GM10266 (cell line): ENCODE measurements around the gene MAP3K10.

Experiments used
- DNase-seq: peaks from one replicate; pipeline ENCODE4 v3.0.0; 2012; ENCODE audit errors: extremely low spot score
- TF ChIP-seq, protein P1 (sequence below): IDR thresholded peaks from 2 replicates; pipeline ENCODE4 v1.5.1; 2012; ENCODE audit warnings: mild to moderate bottlenecking, low read depth; ENCODE audit not compliant: control insufficient read depth, insufficient read depth; ENCODE audit errors: missing control alignments

Gene MAP3K10

DNA sequence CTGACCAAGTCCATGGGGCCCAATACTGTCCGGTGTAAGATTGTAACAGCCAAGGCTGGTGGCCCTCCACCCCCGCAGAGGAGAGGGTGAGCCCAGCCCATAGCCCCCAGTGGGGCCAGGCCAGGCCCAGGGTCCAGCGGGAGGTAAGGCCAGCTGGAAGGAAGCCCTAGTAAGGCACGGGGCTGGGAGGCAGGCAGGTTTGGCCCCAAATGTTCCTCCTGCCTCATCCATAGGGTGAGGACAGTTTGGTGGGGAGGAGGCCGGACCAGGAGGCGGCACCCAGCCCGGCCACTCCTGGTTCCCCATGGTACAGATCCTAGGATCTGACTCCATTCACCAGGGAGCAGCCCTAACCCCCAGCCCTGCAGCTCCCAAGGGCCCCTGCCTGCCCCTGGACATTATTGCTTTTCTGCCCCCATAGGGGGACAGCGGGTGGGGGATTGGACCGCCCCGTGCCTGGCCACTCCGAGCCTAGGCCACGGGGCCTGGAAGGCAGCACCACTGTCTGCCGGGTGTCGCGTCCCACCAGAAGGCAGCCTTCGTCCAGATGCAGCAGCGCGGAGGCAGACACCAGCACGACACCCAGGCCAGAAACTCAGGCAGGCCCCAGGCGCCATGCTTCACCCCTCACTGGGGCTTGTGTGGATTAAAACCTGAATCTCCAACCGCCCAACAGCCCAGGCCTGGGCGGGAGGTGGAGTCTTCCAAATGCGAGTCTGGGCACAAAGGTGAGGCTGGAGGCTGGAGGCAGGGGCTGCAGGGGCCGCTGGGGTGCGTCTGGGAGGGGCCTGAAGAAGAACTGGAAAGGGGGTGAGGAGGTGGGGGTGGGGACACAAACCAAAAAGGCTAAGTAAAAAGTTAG lies 42.0 kb downstream of the MAP3K10 start:
- TF ChIP-seq, protein P1, sequence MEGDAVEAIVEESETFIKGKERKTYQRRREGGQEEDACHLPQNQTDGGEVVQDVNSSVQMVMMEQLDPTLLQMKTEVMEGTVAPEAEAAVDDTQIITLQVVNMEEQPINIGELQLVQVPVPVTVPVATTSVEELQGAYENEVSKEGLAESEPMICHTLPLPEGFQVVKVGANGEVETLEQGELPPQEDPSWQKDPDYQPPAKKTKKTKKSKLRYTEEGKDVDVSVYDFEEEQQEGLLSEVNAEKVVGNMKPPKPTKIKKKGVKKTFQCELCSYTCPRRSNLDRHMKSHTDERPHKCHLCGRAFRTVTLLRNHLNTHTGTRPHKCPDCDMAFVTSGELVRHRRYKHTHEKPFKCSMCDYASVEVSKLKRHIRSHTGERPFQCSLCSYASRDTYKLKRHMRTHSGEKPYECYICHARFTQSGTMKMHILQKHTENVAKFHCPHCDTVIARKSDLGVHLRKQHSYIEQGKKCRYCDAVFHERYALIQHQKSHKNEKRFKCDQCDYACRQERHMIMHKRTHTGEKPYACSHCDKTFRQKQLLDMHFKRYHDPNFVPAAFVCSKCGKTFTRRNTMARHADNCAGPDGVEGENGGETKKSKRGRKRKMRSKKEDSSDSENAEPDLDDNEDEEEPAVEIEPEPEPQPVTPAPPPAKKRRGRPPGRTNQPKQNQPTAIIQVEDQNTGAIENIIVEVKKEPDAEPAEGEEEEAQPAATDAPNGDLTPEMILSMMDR = no peak
- DNase-seq = no peak

- TF ChIP-seq, protein P1 = no peak
- no peak for DNase-seq
Observed at GRCh38 chr19:40233811-40234389, 42.7 kb downstream of the MAP3K10 start.

GRCh38 chr19:40234429-40235237 lies 43.4 kb downstream of the MAP3K10 start:
- TF ChIP-seq, protein P1 = no peak

GRCh38 chr19:40235238-40236025 lies 44.2 kb downstream of the MAP3K10 start:
- TF ChIP-seq, protein P1 = no peak
- DNase-seq = no peak

More at GRCh38 chr19:40234429-40235237, 43.4 kb downstream of the MAP3K10 start:
- DNase-seq = no peak

GRCh38 chr19:40236026-40236355 lies 44.8 kb downstream of the MAP3K10 start:
- no peak for DNase-seq
- TF ChIP-seq, protein P1 = no peak

DNA sequence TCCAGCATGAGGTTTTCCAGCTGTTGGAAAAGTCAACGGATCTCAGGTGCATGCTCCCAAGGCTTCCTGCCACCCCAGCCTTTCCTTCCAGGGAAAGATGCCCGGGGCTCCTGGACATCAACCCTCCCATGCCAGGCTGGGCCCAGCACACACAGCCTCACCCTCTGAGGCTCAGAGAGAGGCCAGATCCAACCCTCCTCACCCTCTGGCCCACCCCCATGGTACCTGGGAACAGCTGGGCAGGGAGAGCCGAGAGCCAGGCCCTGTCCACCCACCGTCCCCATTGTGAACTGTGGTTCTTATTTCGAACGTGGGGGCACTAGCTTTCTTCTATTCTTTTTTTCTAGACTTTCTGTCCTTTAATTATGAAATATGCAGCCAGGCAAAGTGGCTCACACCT lies 45.1 kb downstream of the MAP3K10 start:
- TF ChIP-seq, protein P1 = no peak
- DNase-seq = no peak
